Right lobe of liver (tissue), 4 donors: ENCODE results near the gene SYT1.

Experiments used
- POLR2A ChIP-seq: fragments of 450-650 bp; IDR thresholded peaks from one replicate; pipeline ENCODE4 v1.6.1; 2017; ENCODE audit warnings: antibody characterized with exemption, mild to moderate bottlenecking
- TF ChIP-seq, protein P1 (sequence below), 4 donors: fragments of 200-600 bp in 3 of 4; fragments of 450-650 bp in 1 of 4; IDR thresholded peaks; one replicate each; pipeline versions ENCODE4 v1.5.1 to v1.8.0; 2016 to 2022; ENCODE audit warnings: antibody characterized with exemption in 4 of 4, mild to moderate bottlenecking in 2 of 4
- donor health status: DM: no; HTN: no; CAD: no.
- donor health status: DM: no; HTN: no; CAD: no.
- donor health status: DM: no; HTN: yes; CAD: no.

GRCh38 chr12:79455286-79455685 is 590.7 kb downstream of the SYT1 start:
- TF ChIP-seq, protein P1, sequence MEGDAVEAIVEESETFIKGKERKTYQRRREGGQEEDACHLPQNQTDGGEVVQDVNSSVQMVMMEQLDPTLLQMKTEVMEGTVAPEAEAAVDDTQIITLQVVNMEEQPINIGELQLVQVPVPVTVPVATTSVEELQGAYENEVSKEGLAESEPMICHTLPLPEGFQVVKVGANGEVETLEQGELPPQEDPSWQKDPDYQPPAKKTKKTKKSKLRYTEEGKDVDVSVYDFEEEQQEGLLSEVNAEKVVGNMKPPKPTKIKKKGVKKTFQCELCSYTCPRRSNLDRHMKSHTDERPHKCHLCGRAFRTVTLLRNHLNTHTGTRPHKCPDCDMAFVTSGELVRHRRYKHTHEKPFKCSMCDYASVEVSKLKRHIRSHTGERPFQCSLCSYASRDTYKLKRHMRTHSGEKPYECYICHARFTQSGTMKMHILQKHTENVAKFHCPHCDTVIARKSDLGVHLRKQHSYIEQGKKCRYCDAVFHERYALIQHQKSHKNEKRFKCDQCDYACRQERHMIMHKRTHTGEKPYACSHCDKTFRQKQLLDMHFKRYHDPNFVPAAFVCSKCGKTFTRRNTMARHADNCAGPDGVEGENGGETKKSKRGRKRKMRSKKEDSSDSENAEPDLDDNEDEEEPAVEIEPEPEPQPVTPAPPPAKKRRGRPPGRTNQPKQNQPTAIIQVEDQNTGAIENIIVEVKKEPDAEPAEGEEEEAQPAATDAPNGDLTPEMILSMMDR (IDR thresholded peaks at IDR 0.05): no peak
- no peak for TF ChIP-seq POLR2A
